Activated CD4-positive, alpha-beta T cell treated with anti-CD3 and anti-CD28 coated beads, Interleukin-2, amount 50 U/mL, for 48 hours (primary cell): ENCODE measurements around the gene RBM45.
"Not testable (repeated sequence)": the region's sequence is repeated elsewhere in the genome, so short reads cannot be mapped to it uniquely, and the experiment has no call there.

Experiments used
- DNase-seq, 2 experiments: peaks; one replicate each; pipeline ENCODE4 v3.0.0-alpha.2; 2020

RBM45 gene

GRCh38 chr2:178112202-178113152 lies at the start of gene RBM45:
RBM45 (plus strand) TSS chr2:178112437; CDS start chr2:178112547, 110 bp downstream.
- DNase-seq, result peak; percentile 88 to 90

GRCh38 chr2:178066324-178066723 lies 45.9 kb upstream of the RBM45 start:
- no peak for DNase-seq

GRCh38 chr2:178066890-178067669 lies 45.2 kb upstream of the RBM45 start:
- DNase-seq, result no peak

- no peak for DNase-seq
Observed at GRCh38 chr2:178068823-178069454, 43.3 kb upstream of the RBM45 start.

- DNase-seq, result no peak
Observed at GRCh38 chr2:178069551-178069950, 42.7 kb upstream of the RBM45 start.

GRCh38 chr2:178070824-178071223 lies 41.4 kb upstream of the RBM45 start:
- no peak for DNase-seq

- no peak for DNase-seq
Observed at GRCh38 chr2:178072000-178072382, 40.2 kb upstream of the RBM45 start.

GRCh38 chr2:178072383-178073301 lies 39.6 kb upstream of the RBM45 start, which contains the start of gene PDE11A:
PDE11A (minus strand) TSS chr2:178072777; CDS start chr2:178072437, 340 bp downstream.
- peak; percentile 55 to 64 for DNase-seq

GRCh38 chr2:178074123-178075005 lies 37.9 kb upstream of the RBM45 start:
- DNase-seq, result no peak

GRCh38 chr2:178075006-178075326 lies 37.3 kb upstream of the RBM45 start:
- no peak for DNase-seq

GRCh38 chr2:178076130-178076529 lies 36.1 kb upstream of the RBM45 start:
- no peak for DNase-seq

- DNase-seq, result not testable (repeated sequence)
Observed at GRCh38 chr2:178079279-178079678, 33.0 kb upstream of the RBM45 start.

- DNase-seq, result no peak
Observed at GRCh38 chr2:178082408-178083045, 29.7 kb upstream of the RBM45 start.

GRCh38 chr2:178084273-178084672 lies 28.0 kb upstream of the RBM45 start:
- no peak for DNase-seq

- DNase-seq, result no peak
Observed at GRCh38 chr2:178088774-178089270, 23.4 kb upstream of the RBM45 start.

- no peak for DNase-seq
Observed at GRCh38 chr2:178093471-178093870, 18.8 kb upstream of the RBM45 start.

- DNase-seq, result no peak
Observed at GRCh38 chr2:178101321-178102079, 10.7 kb upstream of the RBM45 start.

- no peak for DNase-seq
Observed at GRCh38 chr2:178105566-178105965, 6.7 kb upstream of the RBM45 start.

- no peak for DNase-seq
Observed at GRCh38 chr2:178106053-178106452, 6.2 kb upstream of the RBM45 start.

- DNase-seq, result no peak
Observed at GRCh38 chr2:178108176-178108575, 4.1 kb upstream of the RBM45 start.
